ENCODE data around the gene IFI44. TPM values are rescaled to one million over a fixed set of nuclear protein-coding genes. Genes with fewer than 3 reads are reported as not detected.

IFI44 gene
- total and polyA plus RNA-seq, 2 of the 8 experiments (the other 6 are each of a cell fraction or from before 2014, with no cell fraction given): not detected

GRCh38 chr1:78619446-78619802, 30.2 kb upstream of the IFI44 start:
- no peak overlapping the region for H3K14ac ChIP-seq (ENCODE audit: insufficient read length)
- CTCF ChIA-PET (ENCODE audit: partially characterized antibody): interaction anchor here (0.6 to 2.7 kb wide), 4 partner anchors 11 to 474 kb away, joined by 3 to 8 read pairs (median 3); no protein-coding TSS in a partner anchor
- no peak overlapping the region for H4K8ac ChIP-seq (ENCODE audit: extremely low read depth, insufficient read depth, low read length)
- H2AK5ac ChIP-seq (ENCODE audit: low read depth, low read length): no peak overlapping the region
- no peak for FAIRE-seq
- H3K4ac ChIP-seq (replicated peaks; ENCODE audit: insufficient read length, low read depth, low read length): no peak overlapping the region
- no peak overlapping the region for H4K91ac ChIP-seq (replicated peaks; ENCODE audit: insufficient read length, low read length)
- no peak overlapping the region for H3K4me3 ChIP-seq (ENCODE audit: extremely low read depth in 1 of 4, insufficient read depth in 2 of 4, low read depth in 3 of 4, low read length in 4 of 4)
- H2AFZ ChIP-seq (ENCODE audit: low read length): no peak overlapping the region
- no peak overlapping the region for H3K23ac ChIP-seq (ENCODE audit: insufficient read length)
- DNase-seq (ENCODE audit: low read depth in 1 of 2, low spot score in 2 of 2): no peak
- H3K27ac ChIP-seq (ENCODE audit: low read depth, low read length): no peak overlapping the region
- H3K9ac ChIP-seq (replicated peaks in 1 of 4; ENCODE audit: extremely low read depth in 1 of 4, low read depth in 3 of 4, low read length in 3 of 4): no peak overlapping the region
- no peak overlapping the region for H2BK5ac ChIP-seq (ENCODE audit: low read depth, low read length)
- POLR2A ChIA-PET (ENCODE audit: partially characterized antibody): no interaction called here
- 93% methylated on average over 4 of the region's 4 CpGs; no CpG with 5 or more reads in 1 of the 2 experiments for WGBS, 2 experiments (ENCODE audit: extremely low coverage in 1 of 2, insufficient coverage in 1 of 2, insufficient read length in 1 of 2, insufficient replicate concordance in 2 of 2, low coverage in 1 of 2, low lambda C conversion rate in 2 of 2, missing lambda C conversion rate in 1 of 2)
- H2BK12ac ChIP-seq (ENCODE audit: low read depth, low read length): no peak overlapping the region
- no peak overlapping the region for H3K4me2 ChIP-seq (ENCODE audit: insufficient read depth in 1 of 2, low read depth in 2 of 2, low read length in 2 of 2)
- no peaks in the 10 kb centered on the region for H3K36me3 ChIP-seq (ENCODE audit: control insufficient read depth in 2 of 4, insufficient read depth in 4 of 4, low read length in 3 of 4)
- no peak overlapping the region for H2BK20ac ChIP-seq (ENCODE audit: low read length)
- H3K79me1 ChIP-seq (ENCODE audit: low read depth, low read length): no peaks in the 10 kb centered on the region
- no peak overlapping the region for H2BK120ac ChIP-seq (replicated peaks; ENCODE audit: low read depth, low read length)
- no peaks in the 10 kb centered on the region for H3K27me3 ChIP-seq (replicated peaks in 1 of 4; ENCODE audit: control insufficient read depth in 3 of 4, extremely low read depth in 1 of 4, insufficient read depth in 3 of 4, low read length in 3 of 4)
- no peak overlapping the region for H4K5ac ChIP-seq (ENCODE audit: insufficient read length, low read depth, low read length)
- H2BK15ac ChIP-seq (ENCODE audit: low read length): no peak overlapping the region
- H3K9me3 ChIP-seq (ENCODE audit: insufficient read depth in 2 of 2, low read depth in 1 of 2, low read length in 1 of 2): no peaks in the 10 kb centered on the region
- H3K23me2 ChIP-seq (ENCODE audit: low read depth, low read length): no peaks in the 10 kb centered on the region
- no peaks in the 10 kb centered on the region for H3K79me2 ChIP-seq (ENCODE audit: control insufficient read depth in 1 of 2, insufficient read depth in 2 of 2, low read length in 2 of 2)
- no peak overlapping the region for H3K56ac ChIP-seq (replicated peaks; ENCODE audit: insufficient read length, low read depth, low read length)
- H3K18ac ChIP-seq (ENCODE audit: extremely low read depth, low read length): no peak overlapping the region
- no peak for TF ChIP-seq SIX5 (IDR thresholded peaks at IDR 0.05; ENCODE audit: low read depth, low read length)
- TF ChIP-seq CBX5 (IDR thresholded peaks at IDR 0.05; ENCODE audit: low read depth, low read length): no peak
- no peak for TF ChIP-seq POLR2A (IDR thresholded peaks at IDR 0.05; ENCODE audit: control extremely low read depth in 1 of 2, low read depth in 2 of 2, low read length in 2 of 2)
- no peak for TF ChIP-seq ATF2 (IDR thresholded peaks at IDR 0.05; ENCODE audit: low read length)
- no peak for TF ChIP-seq SUZ12 (IDR thresholded peaks at IDR 0.05; ENCODE audit: low read length)
- no peaks in the 10 kb centered on the region for H3K4me1 ChIP-seq (replicated peaks in 1 of 4; ENCODE audit: control insufficient read depth in 3 of 4, insufficient read depth in 4 of 4, low read length in 3 of 4)
- no peaks in the 10 kb centered on the region for H4K20me1 ChIP-seq (replicated peaks in 1 of 2; ENCODE audit: control insufficient read depth in 1 of 2, insufficient read depth in 2 of 2, low read length in 2 of 2)
